Activated naive CD8-positive, alpha-beta T cell treated with anti-CD3 and anti-CD28 coated beads, Interleukin-2, amount 10 ng/mL, durations not matched to agents 7 days and 5 days (primary cell): ENCODE results near the gene PRKCE. TPM values are rescaled to one million over a fixed set of nuclear protein-coding genes. Genes with fewer than 3 reads are reported as not detected.

Source experiments
- ATAC-seq: fragments of 150-1000 bp; cut with Tn5 transposase; one replicate; pipeline ENCODE4 v1.10.0; 2021; ENCODE audit warnings: low read depth, moderate library complexity
- POLR2A ChIA-PET: fragments of 350-600 bp; sonication (Branson Sonifier 250); formaldehyde crosslinking; loops from one replicate; lab custom pipeline; 2021; ENCODE audit warnings: antibody characterized with exemption; lab: Charles Lee
- DNase-seq: peaks from one replicate; pipeline ENCODE4 v3.0.0; 2021
- H3K27ac Mint-ChIP-seq: one replicate; pipeline ENCODE4 v1.8.0; 2022; ENCODE audit warnings: mild to moderate bottlenecking, mixed read lengths
- H3K27me3 Mint-ChIP-seq: one replicate; pipeline ENCODE4 v1.8.0; 2022; ENCODE audit warnings: mild to moderate bottlenecking, moderate library complexity, mixed read lengths
- H3K36me3 Mint-ChIP-seq: one replicate; pipeline ENCODE4 v1.8.0; 2021; ENCODE audit warnings: mild to moderate bottlenecking, mixed read lengths
- H3K4me1 Mint-ChIP-seq: one replicate; pipeline ENCODE4 v1.8.0; 2021; ENCODE audit warnings: mixed read lengths
- H3K4me3 Mint-ChIP-seq: one replicate; pipeline ENCODE4 v1.8.0; 2022; ENCODE audit warnings: mild to moderate bottlenecking, moderate library complexity, mixed read lengths
- H3K9me3 Mint-ChIP-seq: one replicate; pipeline ENCODE4 v1.8.0; 2021; ENCODE audit warnings: mixed read lengths
- total RNA-seq, 2 experiments: library from RNA; stranded (reverse); gene quantifications; one replicate each; pipeline ENCODE4 v1.2.3, GENCODE V29; 2021

The PRKCE gene
- total RNA-seq, 2 experiments from 2014 or later: 18.4 to 20.5 TPM

- Mint-ChIP-seq H3K27ac (no peak overlapping the region), H3K36me3 (peaks cover 9% of the 10 kb centered on the region), H3K27me3 (peaks cover 2% of the 10 kb centered on the region), H3K4me1 (peaks cover 13% of the 10 kb centered on the region), H3K4me3 (no peak overlapping the region), H3K9me3 (peaks cover under 1% of the 10 kb centered on the region)
- DNase-seq (no peak), ATAC-seq (no peak)
- POLR2A ChIA-PET: no interaction called here
Measured at GRCh38 chr2:46157072-46157965, 505.8 kb downstream of the PRKCE start.

GRCh38 chr2:46157966-46158310 is 506.5 kb downstream of the PRKCE start:
- Mint-ChIP-seq H3K27me3 (peaks cover 2% of the 10 kb centered on the region), H3K27ac (no peak overlapping the region), H3K36me3 (peaks cover 10% of the 10 kb centered on the region), H3K4me1 (peaks cover 13% of the 10 kb centered on the region), H3K9me3 (peaks cover 1% of the 10 kb centered on the region), H3K4me3 (no peak overlapping the region)
- DNase-seq: no peak
- no peak for ATAC-seq
- POLR2A ChIA-PET: no interaction called here

GRCh38 chr2:46158661-46159060 is 507.2 kb downstream of the PRKCE start:
- POLR2A ChIA-PET: no interaction called here
- peaks cover 2% of the 10 kb centered on the region for H3K27me3 Mint-ChIP-seq
- peaks cover 13% of the 10 kb centered on the region for H3K4me1 Mint-ChIP-seq
- no peak overlapping the region for H3K27ac Mint-ChIP-seq
- DNase-seq (no peak), ATAC-seq (no peak)
- H3K36me3 Mint-ChIP-seq: peaks cover 10% of the 10 kb centered on the region
- H3K9me3 Mint-ChIP-seq: peaks cover 1% of the 10 kb centered on the region
- H3K4me3 Mint-ChIP-seq: no peak overlapping the region

- peaks cover 2% of the 10 kb centered on the region for H3K27me3 Mint-ChIP-seq
- H3K9me3 Mint-ChIP-seq: peaks cover 1% of the 10 kb centered on the region
- POLR2A ChIA-PET: no interaction called here
- H3K4me3 Mint-ChIP-seq: no peak overlapping the region
- peaks cover 13% of the 10 kb centered on the region for H3K4me1 Mint-ChIP-seq
- DNase-seq (no peak), ATAC-seq (no peak)
- H3K36me3 Mint-ChIP-seq: peaks cover 12% of the 10 kb centered on the region
- H3K27ac Mint-ChIP-seq: no peak overlapping the region
Measured at GRCh38 chr2:46160326-46160725, 508.9 kb downstream of the PRKCE start.

- Mint-ChIP-seq H3K4me1 (peaks cover 13% of the 10 kb centered on the region), H3K27ac (peak overlapping the region; percentile 7), H3K27me3 (peaks cover 2% of the 10 kb centered on the region), H3K4me3 (no peak overlapping the region), H3K9me3 (peaks cover 1% of the 10 kb centered on the region), H3K36me3 (peaks cover 9% of the 10 kb centered on the region)
- POLR2A ChIA-PET: no interaction called here
- ATAC-seq (no peak), DNase-seq (no peak)
Measured at GRCh38 chr2:46161315-46161714, 509.8 kb downstream of the PRKCE start.

- Mint-ChIP-seq H3K27me3 (peaks cover 2% of the 10 kb centered on the region), H3K9me3 (peaks cover 1% of the 10 kb centered on the region), H3K4me3 (no peak overlapping the region), H3K36me3 (peaks cover 9% of the 10 kb centered on the region), H3K4me1 (peaks cover 13% of the 10 kb centered on the region), H3K27ac (peak overlapping the region; percentile 31)
- POLR2A ChIA-PET: no interaction called here
- DNase-seq (no peak), ATAC-seq (no peak)
Measured at GRCh38 chr2:46161911-46162310, 510.4 kb downstream of the PRKCE start.

GRCh38 chr2:46162329-46163097 is 511.0 kb downstream of the PRKCE start:
- Mint-ChIP-seq H3K4me3 (no peak overlapping the region), H3K4me1 (peaks cover 12% of the 10 kb centered on the region), H3K9me3 (peaks cover 1% of the 10 kb centered on the region), H3K27me3 (peaks cover 2% of the 10 kb centered on the region), H3K36me3 (peaks cover 9% of the 10 kb centered on the region), H3K27ac (no peak overlapping the region)
- ATAC-seq: no peak
- no peak for DNase-seq
- POLR2A ChIA-PET: interaction anchor here (0.7 kb wide), 1 partner anchor 18 kb away, joined by 4 read pairs; no protein-coding TSS in a partner anchor

GRCh38 chr2:46163098-46163430 is 511.6 kb downstream of the PRKCE start:
- no peak for DNase-seq
- Mint-ChIP-seq H3K9me3 (peaks cover 1% of the 10 kb centered on the region), H3K27me3 (peaks cover 2% of the 10 kb centered on the region), H3K4me3 (no peak overlapping the region), H3K27ac (no peak overlapping the region), H3K4me1 (peaks cover 12% of the 10 kb centered on the region), H3K36me3 (peaks cover 9% of the 10 kb centered on the region)
- ATAC-seq: no peak
- POLR2A ChIA-PET: interaction anchor here (0.7 kb wide), 1 partner anchor 18 kb away, joined by 4 read pairs; no protein-coding TSS in a partner anchor

GRCh38 chr2:46163804-46164528 is 512.5 kb downstream of the PRKCE start:
- Mint-ChIP-seq H3K27me3 (peaks cover 2% of the 10 kb centered on the region), H3K27ac (no peak overlapping the region), H3K9me3 (peaks cover 1% of the 10 kb centered on the region), H3K36me3 (peaks cover 9% of the 10 kb centered on the region), H3K4me1 (peaks cover 12% of the 10 kb centered on the region), H3K4me3 (no peak overlapping the region)
- no peak for ATAC-seq
- POLR2A ChIA-PET: no interaction called here
- no peak for DNase-seq

GRCh38 chr2:46164529-46165301 is 513.2 kb downstream of the PRKCE start:
- no peak overlapping the region for H3K4me3 Mint-ChIP-seq
- POLR2A ChIA-PET: no interaction called here
- H3K4me1 Mint-ChIP-seq: peaks cover 13% of the 10 kb centered on the region
- H3K27me3 Mint-ChIP-seq: peaks cover 2% of the 10 kb centered on the region
- H3K27ac Mint-ChIP-seq: no peak overlapping the region
- no peak for DNase-seq
- ATAC-seq: no peak
- H3K9me3 Mint-ChIP-seq: peaks cover 1% of the 10 kb centered on the region
- H3K36me3 Mint-ChIP-seq: peaks cover 9% of the 10 kb centered on the region

- H3K27me3 Mint-ChIP-seq: peaks cover 2% of the 10 kb centered on the region
- DNase-seq (no peak), ATAC-seq (no peak)
- no peak overlapping the region for H3K4me3 Mint-ChIP-seq
- H3K9me3 Mint-ChIP-seq: peaks cover 1% of the 10 kb centered on the region
- peaks cover 8% of the 10 kb centered on the region for H3K36me3 Mint-ChIP-seq
- H3K27ac Mint-ChIP-seq: no peak overlapping the region
- POLR2A ChIA-PET: no interaction called here
- peaks cover 12% of the 10 kb centered on the region for H3K4me1 Mint-ChIP-seq
Measured at GRCh38 chr2:46165916-46166315, 514.4 kb downstream of the PRKCE start.

GRCh38 chr2:46167406-46167805 is 515.9 kb downstream of the PRKCE start:
- POLR2A ChIA-PET: no interaction called here
- H3K27ac Mint-ChIP-seq: no peak overlapping the region
- H3K4me3 Mint-ChIP-seq: no peak overlapping the region
- ATAC-seq (no peak), DNase-seq (no peak)
- no peaks in the 10 kb centered on the region for H3K27me3 Mint-ChIP-seq
- H3K36me3 Mint-ChIP-seq: peaks cover 4% of the 10 kb centered on the region
- H3K9me3 Mint-ChIP-seq: no peaks in the 10 kb centered on the region
- peaks cover 2% of the 10 kb centered on the region for H3K4me1 Mint-ChIP-seq

GRCh38 chr2:46167924-46168323 is 516.4 kb downstream of the PRKCE start:
- no peak overlapping the region for H3K27ac Mint-ChIP-seq
- ATAC-seq: no peak
- no peaks in the 10 kb centered on the region for H3K27me3 Mint-ChIP-seq
- peaks cover 2% of the 10 kb centered on the region for H3K4me1 Mint-ChIP-seq
- DNase-seq: no peak
- peaks cover 4% of the 10 kb centered on the region for H3K36me3 Mint-ChIP-seq
- POLR2A ChIA-PET: no interaction called here
- H3K9me3 Mint-ChIP-seq: no peaks in the 10 kb centered on the region
- H3K4me3 Mint-ChIP-seq: no peak overlapping the region
